Type B pancreatic cell (in vitro differentiated cells): ENCODE data around the gene ASB11. TPM values are rescaled to one million over a fixed set of nuclear protein-coding genes. Genes with fewer than 3 reads are reported as not detected.

Experiments used
- DNase-seq: peaks from one replicate; pipeline ENCODE4 v3.0.0; 2021; ENCODE audit warnings: mixed read lengths; ENCODE audit not compliant: unreplicated experiment; ENCODE audit errors: extremely low spot score
- H3K27ac Mint-ChIP-seq: 2 replicates; pipeline ENCODE4 v1.8.0; 2021; ENCODE audit warnings: mild to moderate bottlenecking, mixed read lengths
- H3K27me3 Mint-ChIP-seq: 2 replicates; pipeline ENCODE4 v1.8.0; 2021; ENCODE audit warnings: mixed read lengths
- H3K36me3 Mint-ChIP-seq: 2 replicates; pipeline ENCODE4 v1.8.0; 2021; ENCODE audit warnings: mixed read lengths
- H3K4me1 Mint-ChIP-seq: one replicate; pipeline ENCODE4 v1.8.0; 2021; ENCODE audit warnings: mixed read lengths; ENCODE audit not compliant: unreplicated experiment
- H3K4me3 Mint-ChIP-seq: 2 replicates; pipeline ENCODE4 v1.8.0; 2021; ENCODE audit warnings: mild to moderate bottlenecking, mixed read lengths
- H3K9me3 Mint-ChIP-seq: 2 replicates; pipeline ENCODE4 v1.8.0; 2021; ENCODE audit warnings: mixed read lengths
- long read RNA-seq: library from polyadenylated mRNA; unstranded; transcript quantifications from one replicate; pipeline ENCODE4 v2.0.0, GENCODE V29; 2020
- total RNA-seq: library from RNA; stranded (reverse); gene quantifications from 2 replicates; pipeline ENCODE4 v1.2.1, GENCODE V29; 2021; ENCODE audit warnings: low replicate concordance
- TF ChIP-seq, protein P1 (sequence below): fragments of 200-600 bp; sonication (generic); conservative IDR thresholded peaks from 2 replicates; pipeline ENCODE4 v1.5.0; 2021; ENCODE audit warnings: antibody characterized with exemption, mild to moderate bottlenecking

The ASB11 gene, protein sequence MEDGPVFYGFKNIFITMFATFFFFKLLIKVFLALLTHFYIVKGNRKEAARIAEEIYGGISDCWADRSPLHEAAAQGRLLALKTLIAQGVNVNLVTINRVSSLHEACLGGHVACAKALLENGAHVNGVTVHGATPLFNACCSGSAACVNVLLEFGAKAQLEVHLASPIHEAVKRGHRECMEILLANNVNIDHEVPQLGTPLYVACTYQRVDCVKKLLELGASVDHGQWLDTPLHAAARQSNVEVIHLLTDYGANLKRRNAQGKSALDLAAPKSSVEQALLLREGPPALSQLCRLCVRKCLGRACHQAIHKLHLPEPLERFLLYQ
- total RNA-seq, result 0.14 TPM in 1 of 2 replicates, not detected in the other
- long read RNA-seq, result 0 reads

DNA sequence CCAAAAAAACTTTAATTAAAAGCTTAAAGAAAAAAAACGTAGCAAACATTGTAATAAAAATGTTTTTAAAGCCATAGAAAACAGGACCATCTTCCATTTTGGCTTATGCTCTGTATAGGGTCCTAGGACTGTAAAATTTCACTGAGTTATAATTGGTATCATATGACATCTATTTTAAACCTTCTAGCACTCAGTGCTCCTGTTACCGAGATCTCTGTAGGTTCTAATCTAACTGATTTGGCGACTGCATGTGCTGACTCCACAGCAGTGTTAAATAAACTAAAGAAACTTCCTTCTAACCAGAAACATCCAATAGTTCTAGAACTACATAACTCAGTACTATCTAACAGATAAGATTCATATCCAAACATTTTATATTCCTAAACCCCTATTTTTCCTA lies at the start of gene ASB11:
ASB11 (minus strand) TSS at position 132 of the 400 bp plus-strand sequence; CDS start at position 97, 35 bp downstream.
- TF ChIP-seq, protein P1, sequence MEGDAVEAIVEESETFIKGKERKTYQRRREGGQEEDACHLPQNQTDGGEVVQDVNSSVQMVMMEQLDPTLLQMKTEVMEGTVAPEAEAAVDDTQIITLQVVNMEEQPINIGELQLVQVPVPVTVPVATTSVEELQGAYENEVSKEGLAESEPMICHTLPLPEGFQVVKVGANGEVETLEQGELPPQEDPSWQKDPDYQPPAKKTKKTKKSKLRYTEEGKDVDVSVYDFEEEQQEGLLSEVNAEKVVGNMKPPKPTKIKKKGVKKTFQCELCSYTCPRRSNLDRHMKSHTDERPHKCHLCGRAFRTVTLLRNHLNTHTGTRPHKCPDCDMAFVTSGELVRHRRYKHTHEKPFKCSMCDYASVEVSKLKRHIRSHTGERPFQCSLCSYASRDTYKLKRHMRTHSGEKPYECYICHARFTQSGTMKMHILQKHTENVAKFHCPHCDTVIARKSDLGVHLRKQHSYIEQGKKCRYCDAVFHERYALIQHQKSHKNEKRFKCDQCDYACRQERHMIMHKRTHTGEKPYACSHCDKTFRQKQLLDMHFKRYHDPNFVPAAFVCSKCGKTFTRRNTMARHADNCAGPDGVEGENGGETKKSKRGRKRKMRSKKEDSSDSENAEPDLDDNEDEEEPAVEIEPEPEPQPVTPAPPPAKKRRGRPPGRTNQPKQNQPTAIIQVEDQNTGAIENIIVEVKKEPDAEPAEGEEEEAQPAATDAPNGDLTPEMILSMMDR, result no peak
- Mint-ChIP-seq H3K4me3 (no peak within 1 kb of the TSS), H3K4me1 (no peaks in the 10 kb centered on the region), H3K9me3 (no peaks in the 10 kb centered on the region), H3K27me3 (no peaks in the 10 kb centered on the region), H3K36me3 (no peaks in the 10 kb centered on the region), H3K27ac (no peak within 1 kb of the TSS)
- no peak for DNase-seq

DNA sequence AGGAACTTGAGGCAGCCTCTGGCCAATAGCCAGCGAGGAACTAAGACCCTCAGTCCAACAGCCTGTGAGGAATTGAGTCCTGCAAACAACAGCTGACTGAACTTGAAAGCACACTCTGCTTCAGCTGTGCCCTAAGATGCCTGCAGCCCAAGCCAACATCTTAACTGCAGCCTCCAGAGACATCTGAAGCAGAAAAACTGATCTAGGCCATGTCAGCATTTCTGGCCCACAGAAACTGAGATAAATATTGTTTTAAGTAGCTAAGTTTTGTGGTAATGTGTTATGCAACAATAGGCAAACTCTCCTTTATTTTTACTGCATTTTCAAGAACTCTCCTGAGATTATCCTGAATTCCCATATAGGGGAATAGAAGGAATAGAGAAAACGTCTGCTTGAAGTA lies 44.3 kb upstream of the ASB11 start:
- Mint-ChIP-seq H3K9me3 (no peaks in the 10 kb centered on the region), H3K27me3 (peaks cover 8% of the 10 kb centered on the region), H3K27ac (no peak overlapping the region), H3K36me3 (peaks cover 3% of the 10 kb centered on the region), H3K4me1 (no peaks in the 10 kb centered on the region), H3K4me3 (no peak overlapping the region)
- TF ChIP-seq, protein P1, result no peak
- no peak for DNase-seq

DNA sequence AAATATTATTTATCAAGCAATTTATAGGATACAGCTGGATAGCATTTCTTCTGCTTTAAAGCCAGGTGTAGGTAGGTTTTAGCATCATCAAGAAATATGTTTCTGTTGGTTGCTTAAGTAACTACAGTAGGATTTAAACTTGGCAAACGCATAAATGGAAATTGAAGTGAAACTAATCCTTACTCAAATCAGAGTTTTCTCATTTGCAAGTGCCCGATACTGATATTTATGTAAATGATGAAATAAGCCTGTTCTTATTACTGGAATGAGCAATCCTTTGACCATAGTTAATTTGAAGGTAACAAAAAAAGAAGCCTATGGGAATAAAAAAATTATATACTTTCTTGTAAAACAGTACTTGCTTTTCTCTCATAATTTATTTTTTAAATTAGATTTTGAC lies 43.1 kb upstream of the ASB11 start:
- Mint-ChIP-seq H3K9me3 (no peaks in the 10 kb centered on the region), H3K4me1 (no peaks in the 10 kb centered on the region), H3K4me3 (no peak overlapping the region), H3K36me3 (peaks cover 3% of the 10 kb centered on the region), H3K27me3 (peaks cover 8% of the 10 kb centered on the region), H3K27ac (no peak overlapping the region)
- DNase-seq, result no peak
- TF ChIP-seq, protein P1, result no peak

DNA sequence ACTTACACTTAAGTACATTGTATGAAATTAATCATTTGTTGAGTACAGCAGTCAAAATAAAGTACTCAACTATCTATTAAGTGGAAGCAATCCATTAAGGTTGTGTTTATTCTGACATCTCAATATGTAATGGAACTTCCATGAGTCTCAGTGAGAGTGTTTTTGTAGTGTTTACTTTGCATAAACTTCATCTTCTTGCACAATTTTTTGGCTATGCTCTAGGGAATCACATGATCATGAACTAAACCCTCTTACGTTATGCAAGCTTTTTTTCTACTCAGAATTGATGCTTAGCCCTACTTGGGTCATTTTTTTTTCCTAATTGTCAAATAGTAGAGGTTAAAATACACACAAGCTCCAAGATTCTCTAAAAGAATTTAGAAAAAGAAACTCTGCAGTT lies 41.0 kb upstream of the ASB11 start:
- Mint-ChIP-seq H3K27me3 (peaks cover 8% of the 10 kb centered on the region), H3K27ac (no peak overlapping the region), H3K4me1 (no peaks in the 10 kb centered on the region), H3K36me3 (peaks cover 3% of the 10 kb centered on the region), H3K4me3 (no peak overlapping the region), H3K9me3 (no peaks in the 10 kb centered on the region)
- DNase-seq, result no peak
- TF ChIP-seq, protein P1, result no peak

DNA sequence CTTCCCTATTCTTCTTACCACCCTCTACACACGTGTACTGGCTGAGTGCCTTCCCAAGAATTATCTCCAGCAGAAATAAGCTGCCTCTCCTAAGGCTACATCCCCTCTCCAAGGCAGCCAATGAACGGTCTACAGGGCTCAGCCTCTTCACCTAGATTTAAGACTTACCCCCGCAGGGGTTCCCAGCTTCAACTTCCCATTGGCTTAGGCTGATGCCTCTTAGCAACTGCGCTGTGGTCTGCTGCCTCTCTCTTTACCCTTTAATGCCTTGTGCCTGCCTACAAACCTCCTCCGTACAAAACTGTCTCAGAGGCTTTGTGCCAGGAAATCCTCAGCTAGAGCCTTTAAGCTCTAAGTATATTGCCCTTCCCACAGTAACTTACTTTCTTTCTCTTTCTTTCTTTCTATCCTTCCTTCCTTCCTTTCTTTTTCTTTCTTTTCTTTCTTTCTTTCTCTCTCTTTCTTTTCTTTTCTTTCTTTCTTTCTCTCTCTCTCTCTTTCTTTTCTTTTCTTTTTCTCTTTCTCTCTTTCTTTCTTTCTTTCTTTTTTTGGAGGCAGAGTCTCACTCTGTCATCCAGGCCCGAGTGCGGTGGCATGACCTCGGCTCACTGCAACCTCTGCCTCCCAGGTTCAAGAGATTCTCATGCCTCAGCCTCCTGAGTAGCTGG lies 35.0 kb upstream of the ASB11 start:
- H3K36me3 Mint-ChIP-seq, result no peaks in the 10 kb centered on the region
- H3K27me3 Mint-ChIP-seq, result peaks cover 4% of the 10 kb centered on the region
- peaks cover 13% of the 10 kb centered on the region for H3K4me1 Mint-ChIP-seq
- no peaks in the 10 kb centered on the region for H3K9me3 Mint-ChIP-seq
- TF ChIP-seq, protein P1, result no peak
- H3K27ac Mint-ChIP-seq, result peak overlapping the region; percentile 30
- no peak for DNase-seq
- H3K4me3 Mint-ChIP-seq, result no peak overlapping the region
